GM12873 (cell line): ENCODE measurements around the gene DBH.

Source experiments
- TF ChIP-seq, protein P1 (sequence below): IDR thresholded peaks from 2 replicates; pipeline ENCODE4 v1.5.1; 2012; ENCODE audit warnings: low read depth, mild to moderate bottlenecking, moderate library complexity, low read length, control low read depth; ENCODE audit not compliant: insufficient read depth; ENCODE audit errors: missing control alignments

Gene DBH

GRCh38 chr9:133699546-133699945, 63.4 kb downstream of the DBH start:
- TF ChIP-seq, protein P1, sequence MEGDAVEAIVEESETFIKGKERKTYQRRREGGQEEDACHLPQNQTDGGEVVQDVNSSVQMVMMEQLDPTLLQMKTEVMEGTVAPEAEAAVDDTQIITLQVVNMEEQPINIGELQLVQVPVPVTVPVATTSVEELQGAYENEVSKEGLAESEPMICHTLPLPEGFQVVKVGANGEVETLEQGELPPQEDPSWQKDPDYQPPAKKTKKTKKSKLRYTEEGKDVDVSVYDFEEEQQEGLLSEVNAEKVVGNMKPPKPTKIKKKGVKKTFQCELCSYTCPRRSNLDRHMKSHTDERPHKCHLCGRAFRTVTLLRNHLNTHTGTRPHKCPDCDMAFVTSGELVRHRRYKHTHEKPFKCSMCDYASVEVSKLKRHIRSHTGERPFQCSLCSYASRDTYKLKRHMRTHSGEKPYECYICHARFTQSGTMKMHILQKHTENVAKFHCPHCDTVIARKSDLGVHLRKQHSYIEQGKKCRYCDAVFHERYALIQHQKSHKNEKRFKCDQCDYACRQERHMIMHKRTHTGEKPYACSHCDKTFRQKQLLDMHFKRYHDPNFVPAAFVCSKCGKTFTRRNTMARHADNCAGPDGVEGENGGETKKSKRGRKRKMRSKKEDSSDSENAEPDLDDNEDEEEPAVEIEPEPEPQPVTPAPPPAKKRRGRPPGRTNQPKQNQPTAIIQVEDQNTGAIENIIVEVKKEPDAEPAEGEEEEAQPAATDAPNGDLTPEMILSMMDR, result no peak

DNA sequence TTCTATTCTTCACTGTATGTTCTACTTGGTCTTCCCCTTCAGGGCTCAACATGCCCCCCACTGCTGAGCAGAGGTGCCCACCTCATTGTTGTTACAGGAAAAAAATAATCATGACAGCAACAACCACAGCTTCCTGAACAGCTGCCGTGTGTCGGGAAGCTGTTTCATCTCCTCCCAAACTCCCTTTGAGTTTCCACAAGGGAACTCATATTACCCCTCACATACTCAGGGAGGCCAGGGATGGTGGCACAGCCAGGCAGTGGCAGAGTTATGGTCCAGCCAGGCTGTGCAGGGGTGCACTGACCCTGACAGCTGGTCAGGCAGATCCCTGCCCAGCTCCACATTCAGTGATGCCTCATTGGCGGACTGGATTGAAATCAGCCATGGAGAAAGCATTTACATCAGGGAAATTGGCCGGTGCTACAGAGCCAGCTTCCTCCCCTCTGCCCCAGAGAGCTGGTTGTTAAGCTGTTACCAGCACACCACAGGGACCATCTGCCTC, 64.7 kb downstream of the DBH start:
- TF ChIP-seq, protein P1, result no peak

DNA sequence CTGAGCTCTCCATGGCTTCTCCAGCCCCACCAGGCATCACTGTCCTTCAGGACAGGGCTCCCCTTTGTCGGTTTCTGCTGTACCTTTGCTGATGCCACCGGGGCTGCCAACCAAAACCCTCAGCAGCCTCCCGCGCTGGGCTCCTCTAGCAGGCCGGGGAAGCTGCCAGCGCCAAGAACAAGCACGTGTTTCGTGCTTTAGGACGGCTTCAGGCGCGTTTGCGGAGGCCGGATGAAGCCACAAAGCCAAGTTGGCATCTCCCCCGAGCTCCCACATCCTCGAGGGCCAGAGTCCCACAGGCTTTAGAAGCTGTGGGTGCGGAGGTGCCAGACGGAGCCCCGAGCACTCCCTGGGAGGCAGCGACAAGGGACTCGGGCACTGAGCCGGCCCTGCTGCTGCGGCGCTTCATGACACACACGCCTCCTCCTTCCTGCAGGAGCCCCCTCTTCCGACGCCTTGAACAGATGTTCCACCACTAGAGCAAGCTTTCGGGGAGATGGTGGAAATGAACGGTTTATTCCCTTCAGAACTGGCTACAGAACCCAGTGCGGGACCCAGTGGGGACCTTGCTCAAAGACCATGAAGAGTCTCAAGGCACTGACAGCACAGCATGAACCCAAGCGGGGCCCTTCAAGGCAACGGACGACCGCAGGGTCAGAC, 65.3 kb downstream of the DBH start:
- TF ChIP-seq, protein P1, result no peak

DNA sequence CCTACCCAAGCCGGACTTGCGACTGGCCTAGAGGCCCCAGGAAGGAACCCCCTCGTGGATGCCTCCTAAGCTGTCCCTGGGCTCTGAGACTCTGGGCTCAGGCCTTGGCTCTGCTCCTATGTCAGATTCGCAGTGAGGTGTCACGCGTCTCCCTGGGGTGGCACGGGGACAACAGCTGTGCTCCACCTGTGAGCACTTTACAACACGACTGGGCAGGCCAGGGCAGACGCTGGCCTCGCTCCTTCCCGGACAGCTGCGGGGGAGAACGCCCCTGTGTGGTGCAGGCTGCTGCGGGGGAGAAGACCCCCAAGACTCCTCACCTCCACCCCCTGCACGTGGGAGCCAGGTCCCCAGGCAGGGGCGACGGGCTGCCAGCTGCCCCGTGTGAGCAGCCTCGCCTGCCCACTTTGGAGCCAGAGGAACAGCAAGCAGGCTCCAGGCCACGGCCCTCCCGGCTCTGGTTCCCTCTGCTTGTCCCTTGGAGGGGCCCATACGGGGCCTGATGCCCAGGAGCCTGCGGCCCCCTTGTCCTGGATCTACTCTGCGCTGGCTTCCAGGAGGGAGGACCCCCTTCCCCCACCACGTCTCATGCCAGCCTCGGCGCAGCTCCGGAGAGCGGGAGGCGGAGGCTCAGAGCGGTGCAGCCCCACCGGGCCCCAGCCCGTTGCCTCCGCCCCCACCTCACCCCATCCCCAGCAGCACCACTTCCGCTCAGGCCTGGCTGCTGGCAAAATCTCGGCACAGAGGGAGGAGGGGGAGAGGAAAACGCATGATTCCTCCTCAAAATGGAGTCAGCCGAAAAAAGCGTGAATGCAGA, 66.0 kb downstream of the DBH start:
- TF ChIP-seq, protein P1, result no peak

GRCh38 chr9:133702798-133703590, 66.8 kb downstream of the DBH start:
- TF ChIP-seq, protein P1, result no peak

- TF ChIP-seq, protein P1, result no peak
These were observed 67.6 kb downstream of the DBH start for GRCh38 chr9:133703591-133704399.
